ENCODE data around the gene GPR68. TPM values are rescaled to one million over a fixed set of nuclear protein-coding genes. Genes with fewer than 3 reads are reported as not detected.

GPR68 gene
- total and polyA plus RNA-seq, 2 experiments from 2014 or later, result 0.19 to 0.35 TPM

GRCh38 chr14:91187271-91187670, 57.2 kb downstream of the GPR68 start:
- no peaks in the 10 kb centered on the region for H3K36me3 ChIP-seq (ENCODE audit: insufficient read depth)
- no peaks in the 10 kb centered on the region for H3F3A ChIP-seq (replicated peaks; ENCODE audit: low read depth)
- Mint-ChIP-seq H3K4me3 (no peak overlapping the region), H3K9me3 (no peaks in the 10 kb centered on the region), H3K27me3 (ENCODE audit: insufficient read depth, low read depth, poor library complexity) (peaks cover 6% of the 10 kb centered on the region), H3K27ac (no peak overlapping the region), H3K36me3 (ENCODE audit: low read depth) (peaks cover 17% of the 10 kb centered on the region), H3K4me1 (no peaks in the 10 kb centered on the region)
- H3K4me3 ChIP-seq, result no peak overlapping the region
- no peaks in the 10 kb centered on the region for H3K79me2 ChIP-seq (replicated peaks; ENCODE audit: insufficient read depth)
- H3K9me2 ChIP-seq (ENCODE audit: insufficient read depth), result no peaks in the 10 kb centered on the region
- TF ChIP-seq JUNB (IDR thresholded peaks at IDR 0.05; ENCODE audit: unreplicated experiment) (no peak), CREB1 (CRISPR knock-in tag; IDR thresholded peaks at IDR 0.05; ENCODE audit: low read depth) (no peak), ZNF462 (CRISPR knock-in tag; IDR thresholded peaks at IDR 0.05) (no peak), POLR2AphosphoS5 (IDR thresholded peaks at IDR 0.05; ENCODE audit: low read depth) (no peak), ZNF331 (CRISPR knock-in tag; IDR thresholded peaks at IDR 0.05; ENCODE audit: low read depth) (no peak), ZNF114 (CRISPR knock-in tag; IDR thresholded peaks at IDR 0.05) (no peak), ETS1 (IDR thresholded peaks at IDR 0.05) (no peak), STAT1 (IDR thresholded peaks at IDR 0.05; ENCODE audit: unreplicated experiment) (no peak), REST (IDR thresholded peaks at IDR 0.05; ENCODE audit: unreplicated experiment) (no peak), NANOG (IDR thresholded peaks at IDR 0.05; ENCODE audit: borderline replicate concordance) (no peak), EZH2phosphoT487 (IDR thresholded peaks at IDR 0.05; ENCODE audit: unreplicated experiment) (no peak), CTCF (conservative IDR thresholded peaks at IDR 0.05; ENCODE audit: low read depth in 2 of 2) (no peak), EZH2 (IDR thresholded peaks at IDR 0.05; ENCODE audit: low read depth, unreplicated experiment) (no peak)
- no peak overlapping the region for H2AFZ ChIP-seq
- no peak for DNase-seq (ENCODE audit: low spot score)
- H3K27ac ChIP-seq (ENCODE audit: low read depth), result no peak overlapping the region
- no peaks in the 10 kb centered on the region for H3K27me3 ChIP-seq (ENCODE audit: insufficient read depth)
- no peak; the same call in 2 of the 3 replicates for ATAC-seq
- H4K20me1 ChIP-seq (replicated peaks; ENCODE audit: insufficient read depth), result no peaks in the 10 kb centered on the region
- no peaks in the 10 kb centered on the region for H3K4me1 ChIP-seq (ENCODE audit: insufficient read depth)
- no peak overlapping the region for H3K4me2 ChIP-seq

All from GM23338 (cell line).